Omental fat pad (tissue), 4 donors: ENCODE results near the gene CLPX. TPM values are rescaled to one million over a fixed set of nuclear protein-coding genes. Genes with fewer than 3 reads are reported as not detected.

Experiments
- ATAC-seq: fragments of 150-250 bp; one replicate; pipeline ENCODE4 v1.9.1; 2016; ENCODE audit warnings: mild to moderate bottlenecking, moderate library complexity; ENCODE audit not compliant: low FRiP score
- DNase-seq: peaks from one replicate; pipeline ENCODE4 v3.0.0-alpha.2; 2019; ENCODE audit warnings: low spot score
- total RNA-seq, 4 donors: library from RNA; depleted of rRNA; stranded (reverse); fragments of >200 nt; gene quantifications; one replicate each; pipeline ENCODE4 v1.1.0, GENCODE V29; 2016
- TF ChIP-seq, protein P1 (sequence below), 3 donors: fragments of 450-650 bp; IDR thresholded peaks; one replicate each; pipeline ENCODE4 v1.5.1; 2016 to 2017; ENCODE audit warnings: antibody characterized with exemption in 3 of 3, mild to moderate bottlenecking in 3 of 3, moderate library complexity in 2 of 3

Gene CLPX
- total RNA-seq, 4 donors from 2014 or later, result 30.2 to 58.8 (median 37.7) TPM

- no peak for DNase-seq
- no peak for ATAC-seq
Measured at GRCh38 chr15:65212097-65212496, 27.0 kb upstream of the CLPX start.

GRCh38 chr15:65211482-65211982 is 26.4 kb upstream of the CLPX start:
- no peak for ATAC-seq
- DNase-seq, result no peak
- TF ChIP-seq, protein P1, sequence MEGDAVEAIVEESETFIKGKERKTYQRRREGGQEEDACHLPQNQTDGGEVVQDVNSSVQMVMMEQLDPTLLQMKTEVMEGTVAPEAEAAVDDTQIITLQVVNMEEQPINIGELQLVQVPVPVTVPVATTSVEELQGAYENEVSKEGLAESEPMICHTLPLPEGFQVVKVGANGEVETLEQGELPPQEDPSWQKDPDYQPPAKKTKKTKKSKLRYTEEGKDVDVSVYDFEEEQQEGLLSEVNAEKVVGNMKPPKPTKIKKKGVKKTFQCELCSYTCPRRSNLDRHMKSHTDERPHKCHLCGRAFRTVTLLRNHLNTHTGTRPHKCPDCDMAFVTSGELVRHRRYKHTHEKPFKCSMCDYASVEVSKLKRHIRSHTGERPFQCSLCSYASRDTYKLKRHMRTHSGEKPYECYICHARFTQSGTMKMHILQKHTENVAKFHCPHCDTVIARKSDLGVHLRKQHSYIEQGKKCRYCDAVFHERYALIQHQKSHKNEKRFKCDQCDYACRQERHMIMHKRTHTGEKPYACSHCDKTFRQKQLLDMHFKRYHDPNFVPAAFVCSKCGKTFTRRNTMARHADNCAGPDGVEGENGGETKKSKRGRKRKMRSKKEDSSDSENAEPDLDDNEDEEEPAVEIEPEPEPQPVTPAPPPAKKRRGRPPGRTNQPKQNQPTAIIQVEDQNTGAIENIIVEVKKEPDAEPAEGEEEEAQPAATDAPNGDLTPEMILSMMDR (IDR thresholded peaks at IDR 0.05), result no peak

More at GRCh38 chr15:65212097-65212496, 27.0 kb upstream of the CLPX start:
- TF ChIP-seq, protein P1 (IDR thresholded peaks at IDR 0.05), result no peak

DNA sequence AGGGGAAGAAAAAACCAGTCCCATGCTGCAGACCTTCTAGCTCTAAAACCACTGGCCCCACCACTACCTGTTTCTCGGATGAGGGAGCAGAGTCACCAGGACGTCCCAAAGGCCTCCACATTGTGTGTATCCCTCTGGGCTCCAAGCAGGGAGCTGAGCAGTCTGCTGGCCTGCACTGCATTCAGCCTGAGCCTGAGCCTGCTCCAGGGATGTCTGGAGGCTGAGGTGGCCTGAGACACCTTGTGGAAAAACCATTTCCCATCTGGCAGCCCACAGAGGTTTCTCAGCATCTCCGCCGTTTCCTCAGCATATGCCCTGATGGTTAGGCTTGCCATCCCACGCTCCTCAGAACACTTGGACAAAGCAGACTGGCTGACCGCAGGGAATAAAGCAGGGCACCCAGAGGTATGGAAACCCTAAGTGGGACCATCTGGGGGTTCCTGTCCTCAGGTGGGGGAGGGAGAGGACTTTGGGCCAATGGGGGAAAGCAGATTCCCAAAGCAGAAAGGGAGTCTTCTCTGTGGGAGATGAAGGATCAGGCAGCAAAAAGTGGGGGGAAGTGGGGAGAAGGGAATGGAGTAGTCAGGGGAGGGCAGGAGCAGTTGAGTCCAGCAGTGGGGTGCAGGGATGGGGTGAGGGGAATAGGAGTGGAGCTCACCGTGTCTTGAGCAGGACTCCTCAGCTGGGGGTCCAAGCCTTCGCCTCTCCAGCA is 25.8 kb upstream of the CLPX start, which contains the start of gene CILP:
Gene CILP (minus strand): TSS at position 704 of the 712 bp plus-strand sequence. CDS start 1,718 bp downstream, outside the sequence.
- DNase-seq, result no peak
- TF ChIP-seq, protein P1 (IDR thresholded peaks at IDR 0.05), result no peak
- ATAC-seq, result no peak

- ATAC-seq (no peak), DNase-seq (no peak)
- TF ChIP-seq, protein P1 (IDR thresholded peaks at IDR 0.05), result no peak
Measured at GRCh38 chr15:65209701-65210643, 24.8 kb upstream of the CLPX start.

- no peak for ATAC-seq
- DNase-seq, result no peak
- TF ChIP-seq, protein P1 (IDR thresholded peaks at IDR 0.05), result no peak
Measured at GRCh38 chr15:65208647-65209046, 23.5 kb upstream of the CLPX start.

- TF ChIP-seq, protein P1 (IDR thresholded peaks at IDR 0.05), result no peak
- ATAC-seq (no peak), DNase-seq (no peak)
Measured at GRCh38 chr15:65207280-65207840, 22.2 kb upstream of the CLPX start.
